A549 (cell line): ENCODE results near the gene PRKCE. TPM values are rescaled to one million over a fixed set of nuclear protein-coding genes. Genes with fewer than 3 reads are reported as not detected.

ENCODE experiments used
- ATAC-seq, 2 experiments: fragments of 200-7000 bp in 1 of 2; fragments of >200 bp in 1 of 2; cut with Nextera tagmentation in 1 of 2; cut with Tn5 transposase in 1 of 2; 3 replicates each; pipeline versions ENCODE4 v1.8.0 to v1.9.1; 2018 to 2020; ENCODE audit warnings: mild to moderate bottlenecking in 1 of 2, moderate library complexity in 1 of 2
- CTCF ChIA-PET: fragments of 300-600 bp; sonication (Branson Sonifier 250); formaldehyde crosslinking; extraction: SDS; loops from one replicate; lab custom pipeline; 2021; ENCODE audit warnings: antibody characterized with exemption, inconsistent platforms; lab: Yijun Ruan, JAX
- POLR2A ChIA-PET: fragments of 350-600 bp; formaldehyde crosslinking; extraction: SDS; loops from one replicate; lab custom pipeline; 2021; ENCODE audit warnings: antibody characterized with exemption, inconsistent platforms; lab: Yijun Ruan, JAX
- DNase-seq, 2 experiments: peaks; one replicate each; pipeline versions ENCODE4 v3.0.0 to v3.0.0-alpha.2; 2011 to 2016; ENCODE audit warnings: low read depth in 1 of 2, low spot score in 1 of 2
- FAIRE-seq: peaks from 2 replicates; lab custom pipeline; 2011; peaks lifted over from hg19 to GRCh38; lab: Jason Lieb, UNC
- H3K27ac ChIP-seq, 2 experiments: fragments of >200 bp; sonication (Bioruptor Twin); formaldehyde crosslinking; 3 replicates each; pipeline ENCODE4 v1.5.1; 2016 to 2017
- H3K4me1 ChIP-seq: fragments of >200 bp; sonication (Bioruptor Twin); formaldehyde crosslinking; 3 replicates; pipeline ENCODE4 v1.6.1; 2016
- H3K4me2 ChIP-seq: fragments of >200 bp; sonication (Bioruptor Twin); formaldehyde crosslinking; 3 replicates; pipeline ENCODE4 v1.6.1; 2016
- H3K4me3 ChIP-seq: fragments of >200 bp; sonication (Bioruptor Twin); formaldehyde crosslinking; 3 replicates; pipeline ENCODE4 v1.5.1; 2016
- H3K9me3 ChIP-seq: fragments of >200 bp; sonication (Bioruptor Twin); formaldehyde crosslinking; 3 replicates; pipeline ENCODE4 v1.6.1; 2016
- CHD2 ChIP-seq: fragments of 150-350 bp; IDR thresholded peaks from 2 replicates; pipeline ENCODE4 v1.6.1; 2014; ENCODE audit warnings: low read length; ENCODE audit not compliant: partially characterized antibody
- EHF ChIP-seq: fragments of 250-450 bp; sonication (Bioruptor Pico); IDR thresholded peaks from 2 replicates; pipeline ENCODE4 v1.5.0; 2020; ENCODE audit warnings: mild to moderate bottlenecking
- EP300 ChIP-seq, 2 experiments: fragments of >200 bp; sonication (Bioruptor Twin); formaldehyde crosslinking; IDR thresholded peaks; 2 replicates in 1 of 2; 3 replicates in 1 of 2; pipeline ENCODE4 v1.6.1; 2016 to 2017
- FOXS1 ChIP-seq: fragments of 250-450 bp; sonication (Bioruptor Pico); IDR thresholded peaks from 2 replicates; pipeline ENCODE4 v1.5.0; 2020; ENCODE audit warnings: mild to moderate bottlenecking, moderate library complexity
- GATA3 ChIP-seq: IDR thresholded peaks from 2 replicates; pipeline ENCODE4 v1.6.1; 2012; ENCODE audit warnings: borderline replicate concordance
- HEYL ChIP-seq: fragments of 250-450 bp; sonication (Bioruptor Pico); IDR thresholded peaks from 2 replicates; pipeline ENCODE4 v1.8.0; 2021; ENCODE audit warnings: mild to moderate bottlenecking, moderate library complexity
- HOXB5 ChIP-seq: fragments of 250-450 bp; sonication (Bioruptor Pico); IDR thresholded peaks from 2 replicates; pipeline ENCODE4 v1.5.0; 2020; ENCODE audit warnings: mild to moderate bottlenecking, moderate library complexity
- KDM1A ChIP-seq: fragments of 200-600 bp; sonication (generic); IDR thresholded peaks from 2 replicates; pipeline ENCODE4 v1.6.1; 2016; ENCODE audit warnings: low read depth, mild to moderate bottlenecking
- KDM5A ChIP-seq: fragments of 200-600 bp; sonication (generic); IDR thresholded peaks from 2 replicates; pipeline ENCODE4 v1.6.1; 2016; ENCODE audit warnings: antibody characterized with exemption, mild to moderate bottlenecking
- MAFK ChIP-seq: fragments of 450-650 bp; IDR thresholded peaks from 2 replicates; pipeline ENCODE4 v1.6.1; 2014; ENCODE audit not compliant: partially characterized antibody
- MAZ ChIP-seq: fragments of 150-350 bp; IDR thresholded peaks from 2 replicates; pipeline ENCODE4 v1.6.1; 2014; ENCODE audit warnings: antibody characterized with exemption, low read depth, low read length, borderline replicate concordance
- MYC ChIP-seq: IDR thresholded peaks from 2 replicates; pipeline ENCODE4 v1.6.1; 2012; ENCODE audit warnings: mild to moderate bottlenecking, inconsistent platforms, low read length, improper control_type of control experiment, borderline replicate concordance
- NFE2L2 ChIP-seq: fragments of 150-350 bp; conservative IDR thresholded peaks from 2 replicates; pipeline ENCODE4 v1.6.1; 2014; ENCODE audit warnings: low read length
- NPAS2 ChIP-seq: fragments of 250-450 bp; sonication (Bioruptor Pico); IDR thresholded peaks from 2 replicates; pipeline ENCODE4 v1.8.0; 2022; ENCODE audit warnings: mild to moderate bottlenecking, moderate library complexity, borderline replicate concordance
- POLR2AphosphoS2 ChIP-seq: conservative IDR thresholded peaks from 2 replicates; pipeline ENCODE4 v1.6.1; 2012; ENCODE audit warnings: low read length, improper control_type of control experiment, inconsistent platforms
- RCOR1 ChIP-seq: fragments of 150-350 bp; IDR thresholded peaks from 2 replicates; pipeline ENCODE4 v1.6.1; 2014; ENCODE audit warnings: antibody characterized with exemption, low read length, low read depth
- RFX5 ChIP-seq: fragments of 450-650 bp; IDR thresholded peaks from 2 replicates; pipeline ENCODE4 v1.7.1; 2014; ENCODE audit warnings: antibody characterized with exemption, mild to moderate bottlenecking, moderate library complexity
- SMC3 ChIP-seq: fragments of >200 bp; sonication (Bioruptor Twin); formaldehyde crosslinking; IDR thresholded peaks from 3 replicates; pipeline ENCODE4 v1.6.1; 2018; ENCODE audit warnings: inconsistent platforms
- ZC3H11A ChIP-seq: fragments of 450-650 bp; IDR thresholded peaks from 2 replicates; pipeline ENCODE4 v1.6.1; 2014; ENCODE audit warnings: antibody characterized with exemption, mild to moderate bottlenecking
- ZFP36 ChIP-seq: fragments of 450-650 bp; IDR thresholded peaks from 2 replicates; pipeline ENCODE4 v1.6.1; 2014; ENCODE audit warnings: borderline replicate concordance; ENCODE audit not compliant: partially characterized antibody
- WGBS: methylation state at CpG from one replicate; pipeline ENCODE4 v1.1.6; 2017; ENCODE audit errors: missing lambda C conversion rate; 5-methylcytosine and 5-hydroxymethylcytosine counted together
- polyA plus RNA-seq, 4 experiments: library from polyadenylated mRNA; depleted of rRNA in 3 of 4; stranded (reverse); fragments of >200 nt; fragmentation: RNase III in 1 of 4; extraction: RNeasy Plus Mini Kit Qiagen cat#74134 plus additional on column Dnase treatment in 1 of 4; gene quantifications; 2 replicates in 3 of 4; 3 replicates in 1 of 4; pipeline ENCODE4 v1.2.3, GENCODE V29; 2011 to 2017
- TF ChIP-seq, protein P1 (sequence below): fragments of >200 bp; sonication (Bioruptor Twin); formaldehyde crosslinking; IDR thresholded peaks from 3 replicates; pipeline ENCODE4 v1.5.1; 2016
- TF ChIP-seq, protein P2 (sequence below): fragments of >200 bp; sonication (Bioruptor Twin); formaldehyde crosslinking; IDR thresholded peaks from 2 replicates; pipeline ENCODE4 v1.6.1; 2016
- TF ChIP-seq, protein P3 (sequence below): IDR thresholded peaks from 2 replicates; pipeline ENCODE4 v1.6.1; 2012
- TF ChIP-seq, protein P4 (sequence below): fragments of 250-450 bp; sonication (Bioruptor Pico); IDR thresholded peaks from 2 replicates; pipeline ENCODE4 v1.5.0; 2021; ENCODE audit warnings: mild to moderate bottlenecking, moderate library complexity, borderline replicate concordance
- TF ChIP-seq, protein P5 (sequence below): IDR thresholded peaks from 2 replicates; pipeline ENCODE4 v1.6.1; 2012

The PRKCE gene
- polyA plus RNA-seq, 2 of the 4 experiments (the other 2 are of a cell fraction) = 11.5 to 12.0 TPM

DNA sequence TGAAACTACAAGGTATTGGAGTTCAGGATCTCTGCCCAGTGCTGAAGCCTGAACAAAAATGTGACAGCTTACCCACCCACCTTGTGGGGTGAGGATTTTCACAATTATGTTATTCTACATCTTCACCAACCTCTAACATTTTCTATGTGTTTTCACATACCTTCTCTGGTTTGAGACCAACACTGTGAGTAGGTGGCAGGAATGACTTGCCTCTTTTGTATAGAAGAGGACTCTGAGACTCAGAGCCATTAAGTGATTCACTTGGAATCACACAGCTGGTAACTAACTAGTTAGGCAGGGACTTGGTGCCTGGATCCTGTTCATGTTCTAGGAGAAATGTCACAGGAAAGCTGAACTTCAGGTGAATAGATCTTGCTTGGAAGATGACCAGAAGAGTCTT is 25.7 kb upstream of the PRKCE start:
- H3K4me1 ChIP-seq = no peaks in the 10 kb centered on the region
- no peak for TF ChIP-seq EP300 (IDR thresholded peaks at IDR 0.05)
- TF ChIP-seq KDM1A = no peak
- no peak for TF ChIP-seq EHF
- TF ChIP-seq RFX5 = no peak
- TF ChIP-seq HOXB5 (CRISPR knock-in tag) = no peak
- TF ChIP-seq, protein P1, sequence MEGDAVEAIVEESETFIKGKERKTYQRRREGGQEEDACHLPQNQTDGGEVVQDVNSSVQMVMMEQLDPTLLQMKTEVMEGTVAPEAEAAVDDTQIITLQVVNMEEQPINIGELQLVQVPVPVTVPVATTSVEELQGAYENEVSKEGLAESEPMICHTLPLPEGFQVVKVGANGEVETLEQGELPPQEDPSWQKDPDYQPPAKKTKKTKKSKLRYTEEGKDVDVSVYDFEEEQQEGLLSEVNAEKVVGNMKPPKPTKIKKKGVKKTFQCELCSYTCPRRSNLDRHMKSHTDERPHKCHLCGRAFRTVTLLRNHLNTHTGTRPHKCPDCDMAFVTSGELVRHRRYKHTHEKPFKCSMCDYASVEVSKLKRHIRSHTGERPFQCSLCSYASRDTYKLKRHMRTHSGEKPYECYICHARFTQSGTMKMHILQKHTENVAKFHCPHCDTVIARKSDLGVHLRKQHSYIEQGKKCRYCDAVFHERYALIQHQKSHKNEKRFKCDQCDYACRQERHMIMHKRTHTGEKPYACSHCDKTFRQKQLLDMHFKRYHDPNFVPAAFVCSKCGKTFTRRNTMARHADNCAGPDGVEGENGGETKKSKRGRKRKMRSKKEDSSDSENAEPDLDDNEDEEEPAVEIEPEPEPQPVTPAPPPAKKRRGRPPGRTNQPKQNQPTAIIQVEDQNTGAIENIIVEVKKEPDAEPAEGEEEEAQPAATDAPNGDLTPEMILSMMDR = no peak
- no peak for TF ChIP-seq SMC3
- no peak for TF ChIP-seq KDM5A
- no peak for TF ChIP-seq ZFP36
- TF ChIP-seq MAFK = no peak
- TF ChIP-seq, protein P2, sequence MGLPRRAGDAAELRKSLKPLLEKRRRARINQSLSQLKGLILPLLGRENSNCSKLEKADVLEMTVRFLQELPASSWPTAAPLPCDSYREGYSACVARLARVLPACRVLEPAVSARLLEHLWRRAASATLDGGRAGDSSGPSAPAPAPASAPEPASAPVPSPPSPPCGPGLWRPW = no peak
- no peak for TF ChIP-seq GATA3
- TF ChIP-seq CHD2 = no peak
- TF ChIP-seq MAZ = no peak
- no peak for TF ChIP-seq ZC3H11A
- TF ChIP-seq POLR2AphosphoS2 = no peak
- no peak for TF ChIP-seq MYC
- TF ChIP-seq, protein P3, sequence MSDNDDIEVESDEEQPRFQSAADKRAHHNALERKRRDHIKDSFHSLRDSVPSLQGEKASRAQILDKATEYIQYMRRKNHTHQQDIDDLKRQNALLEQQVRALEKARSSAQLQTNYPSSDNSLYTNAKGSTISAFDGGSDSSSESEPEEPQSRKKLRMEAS = no peak
- TF ChIP-seq, protein P4, sequence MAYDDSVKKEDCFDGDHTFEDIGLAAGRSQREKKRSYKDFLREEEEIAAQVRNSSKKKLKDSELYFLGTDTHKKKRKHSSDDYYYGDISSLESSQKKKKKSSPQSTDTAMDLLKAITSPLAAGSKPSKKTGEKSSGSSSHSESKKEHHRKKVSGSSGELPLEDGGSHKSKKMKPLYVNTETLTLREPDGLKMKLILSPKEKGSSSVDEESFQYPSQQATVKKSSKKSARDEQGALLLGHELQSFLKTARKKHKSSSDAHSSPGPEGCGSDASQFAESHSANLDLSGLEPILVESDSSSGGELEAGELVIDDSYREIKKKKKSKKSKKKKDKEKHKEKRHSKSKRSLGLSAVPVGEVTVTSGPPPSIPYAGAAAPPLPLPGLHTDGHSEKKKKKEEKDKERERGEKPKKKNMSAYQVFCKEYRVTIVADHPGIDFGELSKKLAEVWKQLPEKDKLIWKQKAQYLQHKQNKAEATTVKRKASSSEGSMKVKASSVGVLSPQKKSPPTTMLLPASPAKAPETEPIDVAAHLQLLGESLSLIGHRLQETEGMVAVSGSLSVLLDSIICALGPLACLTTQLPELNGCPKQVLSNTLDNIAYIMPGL (CRISPR knock-in tag) = no peak
- H3K4me3 ChIP-seq = no peak overlapping the region
- ATAC-seq (no peak), DNase-seq (no peak), FAIRE-seq (no peak)
- H3K27ac ChIP-seq = no peak overlapping the region
- ChIA-PET CTCF (interaction anchor here (0.6 to 3.4 kb wide), 6 partner anchors 13 to 671 kb away, joined by 3 to 23 read pairs (median 4); partner anchors contain the start of gene EPAS1), POLR2A (no interaction called here)
- H3K9me3 ChIP-seq = no peaks in the 10 kb centered on the region
- no peak overlapping the region for H3K4me2 ChIP-seq

DNA sequence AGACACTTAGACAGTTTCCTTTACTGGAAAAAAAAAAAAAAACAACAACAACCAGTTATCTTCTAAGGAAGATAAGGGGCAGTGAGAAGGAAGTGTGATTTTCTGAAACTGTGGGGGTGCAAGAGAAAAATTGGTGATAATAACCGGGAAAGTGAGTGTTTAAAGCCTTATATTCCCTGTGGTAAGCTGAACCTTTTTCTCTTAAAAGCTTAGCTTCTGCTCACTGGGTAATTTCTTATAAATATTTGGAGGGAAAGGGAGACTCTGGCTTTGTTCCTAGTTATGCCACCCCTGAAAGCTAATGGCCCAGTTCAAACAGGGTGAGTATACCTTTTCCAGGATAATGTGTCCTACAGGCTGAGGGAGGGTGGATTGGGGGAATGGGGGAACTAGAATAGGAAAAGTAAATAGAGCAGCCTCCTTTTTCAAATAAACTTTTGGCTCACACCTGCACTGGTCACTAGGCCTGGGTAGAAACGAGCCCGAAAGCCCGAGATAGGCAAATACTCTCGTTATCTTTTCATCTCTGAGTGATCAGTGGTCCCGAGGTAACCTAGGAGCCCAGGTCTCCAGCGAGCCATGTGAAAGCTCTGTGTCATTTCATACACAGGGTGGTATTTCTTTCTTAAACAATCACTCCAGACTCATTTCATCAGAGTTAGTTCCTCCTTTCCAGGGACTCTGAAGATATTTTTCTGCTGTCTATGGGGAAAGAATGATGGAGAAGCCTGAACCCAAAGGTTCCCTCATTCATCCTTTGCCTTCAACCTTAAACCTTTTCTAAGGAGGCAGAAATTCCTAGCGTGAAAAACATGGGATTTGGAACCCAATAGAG is 24.9 kb upstream of the PRKCE start:
- Histone ChIP-seq H3K9me3 (no peaks in the 10 kb centered on the region), H3K4me2 (no peak overlapping the region), H3K27ac (no peak overlapping the region), H3K4me1 (no peaks in the 10 kb centered on the region), H3K4me3 (no peak overlapping the region)
- FAIRE-seq (no peak), ATAC-seq (no peak), DNase-seq (no peak)
- 46% methylated on average over 8 of the region's 8 CpGs for WGBS
- ChIA-PET POLR2A (no interaction called here), CTCF (interaction anchor here (0.6 to 3.4 kb wide), 6 partner anchors 12 to 671 kb away, joined by 3 to 23 read pairs (median 4); no protein-coding TSS in a partner anchor)
- TF ChIP-seq POLR2AphosphoS2 (no peak), RCOR1 (no peak), NFE2L2 (no peak), MAZ (no peak), CHD2 (no peak), NPAS2 (CRISPR knock-in tag) (no peak), ZC3H11A (no peak), HEYL (CRISPR knock-in tag) (no peak), RFX5 (no peak), FOXS1 (CRISPR knock-in tag) (no peak)
- TF ChIP-seq, protein P5, sequence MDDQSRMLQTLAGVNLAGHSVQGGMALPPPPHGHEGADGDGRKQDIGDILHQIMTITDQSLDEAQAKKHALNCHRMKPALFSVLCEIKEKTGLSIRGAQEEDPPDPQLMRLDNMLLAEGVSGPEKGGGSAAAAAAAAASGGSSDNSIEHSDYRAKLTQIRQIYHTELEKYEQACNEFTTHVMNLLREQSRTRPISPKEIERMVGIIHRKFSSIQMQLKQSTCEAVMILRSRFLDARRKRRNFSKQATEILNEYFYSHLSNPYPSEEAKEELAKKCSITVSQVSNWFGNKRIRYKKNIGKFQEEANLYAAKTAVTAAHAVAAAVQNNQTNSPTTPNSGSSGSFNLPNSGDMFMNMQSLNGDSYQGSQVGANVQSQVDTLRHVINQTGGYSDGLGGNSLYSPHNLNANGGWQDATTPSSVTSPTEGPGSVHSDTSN = no peak
